Bone marrow (tissue), 2 donors: ENCODE measurements around the gene RUNX2.
A peak's percentile ranks its signal among the peaks of the same experiment; 100 is the strongest.

ENCODE experiments used
- DNase-seq, 2 donors: peaks; one replicate each; lab custom pipeline; 2025; lab: John Stamatoyannopoulos, UW

The RUNX2 gene

GRCh38 chr6:45704056-45704800 is 376.1 kb downstream of the RUNX2 start:
- no peak for DNase-seq

GRCh38 chr6:45705137-45705855 is 377.2 kb downstream of the RUNX2 start:
- DNase-seq: no peak

GRCh38 chr6:45706319-45706718 is 378.2 kb downstream of the RUNX2 start:
- DNase-seq: no peak

GRCh38 chr6:45707176-45707575 is 379.0 kb downstream of the RUNX2 start:
- no peak for DNase-seq

GRCh38 chr6:45709781-45710220 is 381.7 kb downstream of the RUNX2 start:
- DNase-seq: no peak

- peak; percentile 26 to 44 for DNase-seq
Observed at GRCh38 chr6:45710304-45710821, 382.2 kb downstream of the RUNX2 start.

GRCh38 chr6:45712076-45712475 is 383.9 kb downstream of the RUNX2 start:
- no peak for DNase-seq

- peak in 1 of 2 donors; percentile 57 for DNase-seq
Observed at GRCh38 chr6:45712786-45713185, 384.7 kb downstream of the RUNX2 start.
